ENCODE data around the gene ZNF444. TPM values are rescaled to one million over a fixed set of nuclear protein-coding genes. Genes with fewer than 3 reads are reported as not detected.

ZNF444 gene
- total and polyA plus RNA-seq, 2 of the 4 experiments (the other 2 are of a cell fraction) = 2.5 to 20.3 TPM

DNA sequence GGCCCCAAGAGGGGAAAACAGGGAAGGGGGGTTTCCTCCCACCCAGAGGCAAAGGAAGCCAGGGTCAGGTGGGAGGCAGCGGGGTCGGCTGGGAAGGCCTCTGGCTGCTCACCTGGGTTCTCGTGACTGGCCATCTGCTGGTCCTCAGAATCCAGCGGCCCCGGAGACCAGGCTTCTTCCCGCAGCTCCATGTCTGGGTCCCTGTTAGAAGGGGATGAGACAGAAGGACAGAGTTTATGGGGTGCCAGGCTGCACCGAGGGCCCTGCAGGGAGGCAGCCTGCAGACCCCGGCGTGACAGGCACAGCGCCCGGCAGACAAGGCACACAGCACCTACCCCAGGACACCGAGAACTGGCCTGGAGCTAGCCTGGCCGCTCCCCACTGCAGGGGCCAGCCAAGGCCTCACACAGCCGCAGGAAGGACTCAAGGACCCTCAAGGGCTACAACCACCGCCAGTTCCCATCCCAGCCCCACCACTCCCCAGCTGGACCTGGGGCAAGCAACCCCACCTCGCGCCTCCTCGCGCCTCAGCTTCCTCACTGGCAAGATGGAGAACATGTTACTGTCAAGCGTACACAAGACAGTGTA lies 38.0 kb upstream of the ZNF444 start:
- Histone ChIP-seq H3K27me3 (ENCODE audit: control insufficient read depth, insufficient read depth, low read length) (no peaks in the 10 kb centered on the region), H3K9me1 (ENCODE audit: insufficient read depth, low read length) (peaks cover 2% of the 10 kb centered on the region; the same call in 1 of the 2 replicates), H4K8ac (ENCODE audit: low read depth in 2 of 2, low read length in 2 of 2) (no peak overlapping the region), H4K91ac (ENCODE audit: insufficient read depth, low read depth, low read length) (no peak overlapping the region), H3K36me3 (ENCODE audit: control insufficient read depth, insufficient read depth, low read length) (peaks cover 30% of the 10 kb centered on the region), H3K56ac (ENCODE audit: extremely low read depth, insufficient read depth, low read length) (no peak overlapping the region), H3K27ac (ENCODE audit: insufficient read depth, low read length) (no peak overlapping the region), H3K4ac (ENCODE audit: low read depth, low read length) (no peak overlapping the region), H2AK9ac (replicated peaks; ENCODE audit: low read depth, low read length, poor library complexity) (peak overlapping the region; percentile 28), H2AK5ac (ENCODE audit: low read depth, low read length) (no peak overlapping the region), H3K9ac (ENCODE audit: low read depth, low read length) (no peak overlapping the region), H2BK15ac (ENCODE audit: low read depth, low read length) (no peak overlapping the region), H4K5ac (ENCODE audit: low read depth, low read length) (no peak overlapping the region), H3K23ac (ENCODE audit: low read depth, low read length) (no peak overlapping the region), H3K14ac (replicated peaks; ENCODE audit: low read depth, low read length) (no peak overlapping the region), H2BK5ac (ENCODE audit: low read depth, low read length, poor library complexity, severe bottlenecking) (no peak overlapping the region), H2AFZ (replicated peaks; ENCODE audit: low read length, poor library complexity) (peak overlapping the region; percentile 32), H3K4me3 (ENCODE audit: insufficient read depth, low read depth, low read length) (no peak overlapping the region), H3K4me2 (ENCODE audit: low read depth, low read length) (no peak overlapping the region), H4K20me1 (ENCODE audit: insufficient read depth, low read length) (peaks cover 51% of the 10 kb centered on the region), H2BK20ac (ENCODE audit: low read depth, low read length) (no peak overlapping the region), H2BK120ac (ENCODE audit: low read depth, low read length) (no peak overlapping the region), H3K9me3 (ENCODE audit: control insufficient read depth, insufficient read depth, low read length) (no peaks in the 10 kb centered on the region), H3K4me1 (ENCODE audit: control insufficient read depth, insufficient read depth, low read length) (peaks cover 3% of the 10 kb centered on the region; the same call in 1 of the 2 replicates), H3K79me1 (ENCODE audit: low read depth in 1 of 2, low read length in 2 of 2) (peaks cover 3 to 25% of the 10 kb centered on the region in 2 experiments; a peak in 2 of 4 replicates), H3K18ac (ENCODE audit: low read depth, low read length) (no peak overlapping the region)
- TF ChIP-seq, protein P1, sequence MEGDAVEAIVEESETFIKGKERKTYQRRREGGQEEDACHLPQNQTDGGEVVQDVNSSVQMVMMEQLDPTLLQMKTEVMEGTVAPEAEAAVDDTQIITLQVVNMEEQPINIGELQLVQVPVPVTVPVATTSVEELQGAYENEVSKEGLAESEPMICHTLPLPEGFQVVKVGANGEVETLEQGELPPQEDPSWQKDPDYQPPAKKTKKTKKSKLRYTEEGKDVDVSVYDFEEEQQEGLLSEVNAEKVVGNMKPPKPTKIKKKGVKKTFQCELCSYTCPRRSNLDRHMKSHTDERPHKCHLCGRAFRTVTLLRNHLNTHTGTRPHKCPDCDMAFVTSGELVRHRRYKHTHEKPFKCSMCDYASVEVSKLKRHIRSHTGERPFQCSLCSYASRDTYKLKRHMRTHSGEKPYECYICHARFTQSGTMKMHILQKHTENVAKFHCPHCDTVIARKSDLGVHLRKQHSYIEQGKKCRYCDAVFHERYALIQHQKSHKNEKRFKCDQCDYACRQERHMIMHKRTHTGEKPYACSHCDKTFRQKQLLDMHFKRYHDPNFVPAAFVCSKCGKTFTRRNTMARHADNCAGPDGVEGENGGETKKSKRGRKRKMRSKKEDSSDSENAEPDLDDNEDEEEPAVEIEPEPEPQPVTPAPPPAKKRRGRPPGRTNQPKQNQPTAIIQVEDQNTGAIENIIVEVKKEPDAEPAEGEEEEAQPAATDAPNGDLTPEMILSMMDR (conservative IDR thresholded peaks at IDR 0.05; ENCODE audit: low read depth, low read length) = no peak
- TF ChIP-seq MAZ (IDR thresholded peaks at IDR 0.05; ENCODE audit: borderline replicate concordance, low read depth, low read length) (no peak), RFX5 (IDR thresholded peaks at IDR 0.05; ENCODE audit: low read depth, low read length) (no peak), RAD21 (IDR thresholded peaks at IDR 0.05; ENCODE audit: low read length) (no peak), MAFK (IDR thresholded peaks at IDR 0.05; ENCODE audit: low read depth, low read length) (no peak), FOS (IDR thresholded peaks at IDR 0.05; ENCODE audit: low read depth, low read length) (no peak), RCOR1 (IDR thresholded peaks at IDR 0.05; ENCODE audit: insufficient replicate concordance, low read length) (no peak), POLR2A (IDR thresholded peaks at IDR 0.05; ENCODE audit: low read depth, low read length) (no peak), BHLHE40 (IDR thresholded peaks at IDR 0.05; ENCODE audit: low read depth, low read length) (no peak), MXI1 (IDR thresholded peaks at IDR 0.05; ENCODE audit: borderline replicate concordance, low read depth, low read length) (no peak), SMC3 (IDR thresholded peaks at IDR 0.05; ENCODE audit: low read depth, low read length) (no peak), CEBPB (IDR thresholded peaks at IDR 0.05; ENCODE audit: low read depth, low read length) (no peak)
- TF ChIP-seq, protein P2, sequence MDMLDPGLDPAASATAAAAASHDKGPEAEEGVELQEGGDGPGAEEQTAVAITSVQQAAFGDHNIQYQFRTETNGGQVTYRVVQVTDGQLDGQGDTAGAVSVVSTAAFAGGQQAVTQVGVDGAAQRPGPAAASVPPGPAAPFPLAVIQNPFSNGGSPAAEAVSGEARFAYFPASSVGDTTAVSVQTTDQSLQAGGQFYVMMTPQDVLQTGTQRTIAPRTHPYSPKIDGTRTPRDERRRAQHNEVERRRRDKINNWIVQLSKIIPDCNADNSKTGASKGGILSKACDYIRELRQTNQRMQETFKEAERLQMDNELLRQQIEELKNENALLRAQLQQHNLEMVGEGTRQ (IDR thresholded peaks at IDR 0.05; ENCODE audit: low read depth, low read length) = no peak
- dilution Hi-C loops (cut with HindIII; ENCODE audit: low sequenced_read_pairs, unreplicated experiment) (no loop called here), in situ Hi-C loops (cut with MboI; ENCODE audit: low sequenced_read_pairs) (no loop called here), intact Hi-C loops (cut with micrococcal nuclease) (no loop called here)
- 100% methylated on average over 3 of the region's 20 CpGs; no CpG with 5 or more reads in 1 of the 2 experiments for WGBS, 2 experiments (ENCODE audit: extremely low coverage in 2 of 2, insufficient read length in 1 of 2)
- ChIA-PET POLR2A (ENCODE audit: unreplicated experiment) (no interaction called here), CTCF (no interaction called here)
- BruUV-seq (replicated peaks) = no TSS peak
- ATAC-seq (ENCODE audit: low read depth) (no peak), DNase-seq (no peak)
